ENCODE measurements around the gene SGMS1.

SGMS1 gene

GRCh38 chr10:50325449-50326171, 298.1 kb downstream of the SGMS1 start:
- peak in 1 of 5 donors; percentile 45 for DNase-seq

GRCh38 chr10:50324680-50325393, 298.9 kb downstream of the SGMS1 start:
- DNase-seq, result no peak

- no peak for DNase-seq
Observed at GRCh38 chr10:50324046-50324445, 299.7 kb downstream of the SGMS1 start.

- no peak for DNase-seq
Observed at GRCh38 chr10:50322077-50322476, 301.7 kb downstream of the SGMS1 start.

GRCh38 chr10:50318129-50318528, 305.6 kb downstream of the SGMS1 start:
- DNase-seq, result no peak

GRCh38 chr10:50316695-50317648, 306.8 kb downstream of the SGMS1 start:
- DNase-seq, result no peak

- DNase-seq, result no peak
Observed at GRCh38 chr10:50316174-50316573, 307.6 kb downstream of the SGMS1 start.

- DNase-seq, result no peak
Observed at GRCh38 chr10:50315424-50315823, 308.3 kb downstream of the SGMS1 start.

GRCh38 chr10:50314169-50315071, 309.3 kb downstream of the SGMS1 start:
- no peak for DNase-seq

GRCh38 chr10:50312464-50313437, 311.0 kb downstream of the SGMS1 start:
- peak in 1 of 5 donors; percentile 42 for DNase-seq

- peak in 1 of 5 donors; percentile 19 for DNase-seq
Observed at GRCh38 chr10:50310560-50311174, 313.1 kb downstream of the SGMS1 start.

GRCh38 chr10:50309342-50309741, 314.4 kb downstream of the SGMS1 start:
- DNase-seq, result no peak

- no peak for DNase-seq
Observed at GRCh38 chr10:50304660-50305059, 319.1 kb downstream of the SGMS1 start.

GRCh38 chr10:50299948-50300669, 323.6 kb downstream of the SGMS1 start:
- no peak for DNase-seq

- no peak for DNase-seq
Observed at GRCh38 chr10:50295367-50295766, 328.4 kb downstream of the SGMS1 start.

GRCh38 chr10:50294582-50294981, 329.2 kb downstream of the SGMS1 start:
- DNase-seq, result no peak

GRCh38 chr10:50293513-50294313, 330.0 kb downstream of the SGMS1 start:
- DNase-seq, result no peak

GRCh38 chr10:50291261-50291850, 332.4 kb downstream of the SGMS1 start:
- peak in 1 of 5 donors; percentile 8 for DNase-seq
